ENCODE results near the gene HSPA12B.

GRCh38 chr20:3747471-3747870, 15.0 kb downstream of the HSPA12B start:
- no peak for TF ChIP-seq CTCF (IDR thresholded peaks at IDR 0.05; ENCODE audit: low read length)
- TF ChIP-seq EZH2 (IDR thresholded peaks at IDR 0.05; ENCODE audit: borderline replicate concordance, low read length): no peak
